A549 (cell line): ENCODE data around the gene DAB2IP.

ENCODE experiments used
- CHD2 ChIP-seq: fragments of 150-350 bp; IDR thresholded peaks from 2 replicates; pipeline ENCODE4 v1.6.1; 2014; ENCODE audit warnings: low read length; ENCODE audit not compliant: partially characterized antibody
- HDAC2 ChIP-seq: fragments of 200-600 bp; sonication (generic); IDR thresholded peaks from 2 replicates; pipeline ENCODE4 v1.6.1; 2016
- NFE2L2 ChIP-seq: fragments of 150-350 bp; conservative IDR thresholded peaks from 2 replicates; pipeline ENCODE4 v1.6.1; 2014; ENCODE audit warnings: low read length
- PHF8 ChIP-seq: fragments of 200-600 bp; sonication (generic); IDR thresholded peaks from 2 replicates; pipeline ENCODE4 v1.6.1; 2016; ENCODE audit warnings: low read depth, mild to moderate bottlenecking, antibody characterized with exemption, moderate library complexity, borderline replicate concordance
- POLR2A ChIP-seq: IDR thresholded peaks from 2 replicates; pipeline ENCODE4 v1.6.1; 2012; ENCODE audit warnings: mild to moderate bottlenecking, low read length
- POLR2AphosphoS2 ChIP-seq: conservative IDR thresholded peaks from 2 replicates; pipeline ENCODE4 v1.6.1; 2012; ENCODE audit warnings: low read length, improper control_type of control experiment, inconsistent platforms
- TF ChIP-seq, protein P1 (sequence below): fragments of >200 bp; sonication (Bioruptor Twin); formaldehyde crosslinking; IDR thresholded peaks from 3 replicates; pipeline ENCODE4 v1.5.1; 2016
- TF ChIP-seq, protein P2 (sequence below): IDR thresholded peaks from 2 replicates; pipeline ENCODE4 v1.6.1; 2012

DNA sequence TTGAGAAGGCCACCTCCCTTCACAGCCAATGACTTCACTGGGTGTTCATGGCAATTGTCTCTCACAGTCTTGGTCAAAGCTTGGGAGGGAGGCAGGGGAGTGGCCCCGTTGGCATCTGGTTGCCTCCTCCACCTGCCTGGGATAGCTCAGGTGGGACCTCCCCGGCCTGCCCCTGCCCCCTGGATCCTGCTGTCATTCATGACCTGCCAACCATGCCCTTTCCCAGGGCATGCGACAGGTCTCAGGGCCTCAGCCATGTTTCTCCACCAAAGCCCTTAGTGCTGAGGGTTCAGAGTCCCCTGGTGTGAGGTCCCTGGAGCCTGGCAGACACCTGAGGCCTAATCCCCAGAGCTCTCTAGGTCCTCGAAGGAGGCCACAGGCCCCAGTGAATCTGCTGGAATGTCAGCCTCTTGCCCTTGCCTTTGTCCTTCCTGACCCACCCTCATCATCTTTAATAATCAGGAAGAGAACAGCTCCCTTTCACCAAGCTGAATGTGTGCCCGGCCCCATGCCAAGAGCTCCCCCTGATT is 5.6 kb downstream of the DAB2IP start:
- TF ChIP-seq CHD2 = no peak
- no peak for TF ChIP-seq HDAC2
- no peak for TF ChIP-seq POLR2AphosphoS2
- TF ChIP-seq POLR2A = no peak
- TF ChIP-seq, protein P1, sequence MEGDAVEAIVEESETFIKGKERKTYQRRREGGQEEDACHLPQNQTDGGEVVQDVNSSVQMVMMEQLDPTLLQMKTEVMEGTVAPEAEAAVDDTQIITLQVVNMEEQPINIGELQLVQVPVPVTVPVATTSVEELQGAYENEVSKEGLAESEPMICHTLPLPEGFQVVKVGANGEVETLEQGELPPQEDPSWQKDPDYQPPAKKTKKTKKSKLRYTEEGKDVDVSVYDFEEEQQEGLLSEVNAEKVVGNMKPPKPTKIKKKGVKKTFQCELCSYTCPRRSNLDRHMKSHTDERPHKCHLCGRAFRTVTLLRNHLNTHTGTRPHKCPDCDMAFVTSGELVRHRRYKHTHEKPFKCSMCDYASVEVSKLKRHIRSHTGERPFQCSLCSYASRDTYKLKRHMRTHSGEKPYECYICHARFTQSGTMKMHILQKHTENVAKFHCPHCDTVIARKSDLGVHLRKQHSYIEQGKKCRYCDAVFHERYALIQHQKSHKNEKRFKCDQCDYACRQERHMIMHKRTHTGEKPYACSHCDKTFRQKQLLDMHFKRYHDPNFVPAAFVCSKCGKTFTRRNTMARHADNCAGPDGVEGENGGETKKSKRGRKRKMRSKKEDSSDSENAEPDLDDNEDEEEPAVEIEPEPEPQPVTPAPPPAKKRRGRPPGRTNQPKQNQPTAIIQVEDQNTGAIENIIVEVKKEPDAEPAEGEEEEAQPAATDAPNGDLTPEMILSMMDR = no peak
- TF ChIP-seq NFE2L2 = no peak
- TF ChIP-seq PHF8 = no peak
- TF ChIP-seq, protein P2, sequence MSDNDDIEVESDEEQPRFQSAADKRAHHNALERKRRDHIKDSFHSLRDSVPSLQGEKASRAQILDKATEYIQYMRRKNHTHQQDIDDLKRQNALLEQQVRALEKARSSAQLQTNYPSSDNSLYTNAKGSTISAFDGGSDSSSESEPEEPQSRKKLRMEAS = no peak
